ENCODE measurements around the gene NFU1. TPM values are rescaled to one million over a fixed set of nuclear protein-coding genes. Genes with fewer than 3 reads are reported as not detected.
"Not testable (repeated sequence)": the region's sequence is repeated elsewhere in the genome, so short reads cannot be mapped to it uniquely, and the experiment has no call there.

Gene NFU1
- total RNA-seq, 2 experiments from 2014 or later, result 28.5 to 40.9 TPM

- no peak for ATAC-seq
- Mint-ChIP-seq H3K27ac (no peak overlapping the region), H3K36me3 (peaks cover 8% of the 10 kb centered on the region), H3K4me1 (peaks cover 33% of the 10 kb centered on the region), H3K27me3 (no peaks in the 10 kb centered on the region), H3K9me3 (ENCODE audit: low read depth) (no peaks in the 10 kb centered on the region), H3K4me3 (no peak overlapping the region)
- CTCF ChIA-PET, result interaction anchor here (1.0 to 1.5 kb wide), 4 partner anchors 9 to 335 kb away, joined by 3 to 4 read pairs (median 3); partner anchors contain the start of gene NFU1
- DNase-seq, result no peak
Observed at GRCh38 chr2:69380072-69380917, 56.9 kb downstream of the NFU1 start.

GRCh38 chr2:69376403-69376802, 60.8 kb downstream of the NFU1 start:
- CTCF ChIA-PET, result interaction anchor here (0.7 to 2.9 kb wide), 13 partner anchors 9 to 440 kb away, joined by 3 to 20 read pairs (median 5); partner anchors contain the start of gene NFU1
- Mint-ChIP-seq H3K4me3 (no peak overlapping the region), H3K27ac (no peak overlapping the region), H3K27me3 (no peaks in the 10 kb centered on the region), H3K36me3 (peaks cover 7% of the 10 kb centered on the region), H3K9me3 (ENCODE audit: low read depth) (no peaks in the 10 kb centered on the region), H3K4me1 (peaks cover 15% of the 10 kb centered on the region)
- DNase-seq (no peak), ATAC-seq (no peak)

GRCh38 chr2:69375494-69376353, 61.5 kb downstream of the NFU1 start:
- CTCF ChIA-PET, result interaction anchor here (0.7 to 2.9 kb wide), 24 partner anchors 9 to 441 kb away, joined by 3 to 20 read pairs (median 3); partner anchors contain the start of gene NFU1
- H3K27me3 Mint-ChIP-seq, result no peaks in the 10 kb centered on the region
- no peak for DNase-seq
- ATAC-seq, result peak; percentile 86
- H3K4me1 Mint-ChIP-seq, result peaks cover 12% of the 10 kb centered on the region
- H3K27ac Mint-ChIP-seq, result no peak overlapping the region
- H3K36me3 Mint-ChIP-seq, result peaks cover 8% of the 10 kb centered on the region
- H3K9me3 Mint-ChIP-seq (ENCODE audit: low read depth), result no peaks in the 10 kb centered on the region
- H3K4me3 Mint-ChIP-seq, result no peak overlapping the region

- Mint-ChIP-seq H3K9me3 (ENCODE audit: low read depth) (no peaks in the 10 kb centered on the region), H3K27me3 (no peaks in the 10 kb centered on the region), H3K4me3 (no peak overlapping the region), H3K27ac (no peak overlapping the region), H3K36me3 (peaks cover 27% of the 10 kb centered on the region), H3K4me1 (peaks cover 8% of the 10 kb centered on the region)
- DNase-seq, result no peak
- CTCF ChIA-PET, result no interaction called here
- ATAC-seq, result no peak
Observed at GRCh38 chr2:69372767-69373166, 64.5 kb downstream of the NFU1 start.

GRCh38 chr2:69369802-69370201, 67.4 kb downstream of the NFU1 start:
- Mint-ChIP-seq H3K36me3 (peaks cover 40% of the 10 kb centered on the region), H3K27me3 (no peaks in the 10 kb centered on the region), H3K27ac (no peak overlapping the region), H3K4me3 (no peak overlapping the region), H3K4me1 (no peaks in the 10 kb centered on the region), H3K9me3 (ENCODE audit: low read depth) (no peaks in the 10 kb centered on the region)
- no peak for ATAC-seq
- CTCF ChIA-PET, result interaction anchor here (1.0 to 1.4 kb wide), 2 partner anchors 16 to 355 kb away, joined by 3 read pairs; no protein-coding TSS in a partner anchor
- no peak for DNase-seq

GRCh38 chr2:69368588-69368987, 68.6 kb downstream of the NFU1 start:
- Mint-ChIP-seq H3K9me3 (ENCODE audit: low read depth) (no peaks in the 10 kb centered on the region), H3K36me3 (peaks cover 42% of the 10 kb centered on the region), H3K27me3 (no peaks in the 10 kb centered on the region), H3K27ac (no peak overlapping the region), H3K4me3 (no peak overlapping the region), H3K4me1 (no peaks in the 10 kb centered on the region)
- DNase-seq (no peak), ATAC-seq (no peak)
- CTCF ChIA-PET, result no interaction called here

GRCh38 chr2:69359371-69359770, 77.9 kb downstream of the NFU1 start:
- DNase-seq (no peak), ATAC-seq (no peak)
- peaks cover 28% of the 10 kb centered on the region for H3K36me3 Mint-ChIP-seq
- peaks cover 6% of the 10 kb centered on the region for H3K4me1 Mint-ChIP-seq
- peak overlapping the region; percentile 36 for H3K27ac Mint-ChIP-seq
- H3K9me3 Mint-ChIP-seq (ENCODE audit: low read depth), result no peaks in the 10 kb centered on the region
- H3K27me3 Mint-ChIP-seq, result no peaks in the 10 kb centered on the region
- H3K4me3 Mint-ChIP-seq, result no peak overlapping the region
- CTCF ChIA-PET, result no interaction called here

GRCh38 chr2:69358914-69359313, 78.3 kb downstream of the NFU1 start:
- DNase-seq (no peak), ATAC-seq (no peak)
- peaks cover 31% of the 10 kb centered on the region for H3K36me3 Mint-ChIP-seq
- CTCF ChIA-PET, result no interaction called here
- no peak overlapping the region for H3K27ac Mint-ChIP-seq
- H3K4me1 Mint-ChIP-seq, result peaks cover 6% of the 10 kb centered on the region
- H3K4me3 Mint-ChIP-seq, result no peak overlapping the region
- H3K9me3 Mint-ChIP-seq (ENCODE audit: low read depth), result no peaks in the 10 kb centered on the region
- H3K27me3 Mint-ChIP-seq, result no peaks in the 10 kb centered on the region

GRCh38 chr2:69356471-69356870, 80.8 kb downstream of the NFU1 start:
- Mint-ChIP-seq H3K4me1 (peaks cover 6% of the 10 kb centered on the region), H3K27ac (no peak overlapping the region), H3K27me3 (no peaks in the 10 kb centered on the region), H3K36me3 (peaks cover 28% of the 10 kb centered on the region), H3K9me3 (ENCODE audit: low read depth) (no peaks in the 10 kb centered on the region), H3K4me3 (no peak overlapping the region)
- ATAC-seq, result no peak
- CTCF ChIA-PET, result interaction anchor here (0.7 kb wide), 1 partner anchor 39 kb away, joined by 3 read pairs; no protein-coding TSS in a partner anchor
- DNase-seq, result no peak

GRCh38 chr2:69354976-69355375, 82.3 kb downstream of the NFU1 start:
- H3K4me1 Mint-ChIP-seq; DNase-seq; ATAC-seq; H3K27ac Mint-ChIP-seq; H3K9me3 Mint-ChIP-seq (ENCODE audit: low read depth); H3K27me3 Mint-ChIP-seq; H3K4me3 Mint-ChIP-seq; CTCF ChIA-PET: not testable (repeated sequence)
- H3K36me3 Mint-ChIP-seq, result peaks cover 28% of the 10 kb centered on the region

GRCh38 chr2:69353360-69353759, 83.9 kb downstream of the NFU1 start:
- H3K4me3 Mint-ChIP-seq, result no peak overlapping the region
- DNase-seq, result no peak
- CTCF ChIA-PET, result no interaction called here
- H3K9me3 Mint-ChIP-seq (ENCODE audit: low read depth), result no peaks in the 10 kb centered on the region
- no peak for ATAC-seq
- H3K36me3 Mint-ChIP-seq, result peaks cover 37% of the 10 kb centered on the region
- no peaks in the 10 kb centered on the region for H3K27me3 Mint-ChIP-seq
- no peak overlapping the region for H3K27ac Mint-ChIP-seq
- no peaks in the 10 kb centered on the region for H3K4me1 Mint-ChIP-seq

- no peaks in the 10 kb centered on the region for H3K9me3 Mint-ChIP-seq (ENCODE audit: low read depth)
- H3K27me3 Mint-ChIP-seq, result no peaks in the 10 kb centered on the region
- CTCF ChIA-PET, result interaction anchor here (1.5 kb wide), 1 partner anchor 27 kb away, joined by 4 read pairs; no protein-coding TSS in a partner anchor
- H3K36me3 Mint-ChIP-seq, result peaks cover 40% of the 10 kb centered on the region
- peaks cover 7% of the 10 kb centered on the region for H3K4me1 Mint-ChIP-seq
- no peak overlapping the region for H3K4me3 Mint-ChIP-seq
- ATAC-seq (no peak), DNase-seq (no peak)
- no peak overlapping the region for H3K27ac Mint-ChIP-seq
Observed at GRCh38 chr2:69348781-69349180, 88.5 kb downstream of the NFU1 start.
